K562 (cell line): Measurements from ENCODE around the gene YAP1. TPM values are rescaled to one million over a fixed set of nuclear protein-coding genes. Genes with fewer than 3 reads are reported as not detected.

Experiments
- ATAC-seq: fragments of 200-7000 bp; cut with Tn5 transposase; 3 replicates; pipeline ENCODE4 v1.9.1; 2020; ENCODE audit warnings: moderate library complexity
- BruUV-seq: library from RNA; stranded (reverse); fragments of 400-500 nt; replicated peaks from 2 replicates; lab custom pipeline; 2021; lab: Mats Ljungman, UMichigan
- CTCF ChIA-PET: fragments of 300-600 bp; formaldehyde crosslinking; extraction: SDS; loops from one replicate; lab custom pipeline; 2021; ENCODE audit warnings: low intra/inter-chr PET ratio; lab: Yijun Ruan, JAX
- POLR2A ChIA-PET: fragments of 300-600, 350-650 bp; sonication (Branson Sonifier 250); formaldehyde crosslinking; extraction: SDS; loops from one replicate; lab custom pipeline; 2021; ENCODE audit warnings: antibody characterized with exemption, inconsistent platforms; lab: Yijun Ruan, JAX
- DNase-seq, 4 experiments: peaks; one replicate each; pipeline versions ENCODE4 v3.0.0 to v3.0.0-alpha.2; 2011 to 2018; ENCODE audit warnings: low spot score in 3 of 4, mixed read lengths in 3 of 4; ENCODE audit errors: extremely low read depth in 1 of 4
- FAIRE-seq: peaks from 2 replicates; lab custom pipeline; 2011; peaks lifted over from hg19 to GRCh38; lab: Jason Lieb, UNC
- H2AFZ ChIP-seq: 2 replicates; pipeline ENCODE4 v1.6.0; 2011; ENCODE audit warnings: low read depth, low read length, control low read depth, inconsistent platforms
- H3K27ac ChIP-seq: fragments of 200-600 bp; 3 replicates; pipeline ENCODE4 v1.8.0; 2011; ENCODE audit warnings: low read depth, mild to moderate bottlenecking, control low read depth, inconsistent platforms, low read length, moderate library complexity, mixed read lengths; ENCODE audit errors: extremely low read depth
- H3K27me3 ChIP-seq, 2 experiments: fragments of 300-600 bp in 1 of 2; 2 replicates in 1 of 2; 3 replicates in 1 of 2; pipeline versions ENCODE4 v1.6.0 to v1.8.0; 2011; ENCODE audit warnings: inconsistent platforms in 2 of 2, low read length in 2 of 2, mild to moderate bottlenecking in 1 of 2, mixed read lengths in 1 of 2, moderate library complexity in 1 of 2; ENCODE audit not compliant: control insufficient read depth in 2 of 2, insufficient read depth in 2 of 2
- H3K36me3 ChIP-seq: fragments of 300-600 bp; 3 replicates; pipeline ENCODE4 v1.8.0; 2011; ENCODE audit warnings: mild to moderate bottlenecking, low read length, inconsistent platforms; ENCODE audit not compliant: control insufficient read depth, insufficient read depth
- H3K4me1 ChIP-seq, 2 experiments: fragments of 200-600 bp in 1 of 2; replicated peaks in 1 of 2; 2 replicates in 1 of 2; 3 replicates in 1 of 2; pipeline versions ENCODE4 v1.5.1 to v1.8.0; 2011; ENCODE audit warnings: inconsistent platforms in 2 of 2, low read length in 2 of 2, mild to moderate bottlenecking in 1 of 2, mixed read lengths in 1 of 2, moderate library complexity in 1 of 2; ENCODE audit not compliant: control insufficient read depth in 2 of 2, insufficient read depth in 2 of 2
- H3K4me2 ChIP-seq: 2 replicates; pipeline ENCODE4 v1.6.1; 2011; ENCODE audit warnings: low read length, control low read depth, inconsistent platforms, mixed read lengths; ENCODE audit not compliant: insufficient read depth
- H3K4me3 ChIP-seq: fragments of 200-600 bp; sonication (generic), shearing (Covaris generic); 2 replicates; pipeline ENCODE4 v1.5.1; 2016; ENCODE audit warnings: control low read depth, inconsistent platforms
- H3K79me2 ChIP-seq: fragments of 200-600 bp; 3 replicates; pipeline ENCODE4 v1.8.0; 2011; ENCODE audit warnings: low read length, inconsistent platforms; ENCODE audit not compliant: control insufficient read depth, insufficient read depth
- H3K9ac ChIP-seq, 2 experiments: 2 replicates each; pipeline versions ENCODE4 v1.6.0 to v1.6.1; 2011; ENCODE audit warnings: low read depth in 2 of 2, low read length in 2 of 2, control low read depth in 1 of 2, inconsistent platforms in 1 of 2, mild to moderate bottlenecking in 1 of 2, mixed read lengths in 1 of 2; ENCODE audit not compliant: insufficient read depth in 1 of 2
- H3K9me1 ChIP-seq: one replicate; pipeline ENCODE4 v1.6.0; 2011; ENCODE audit warnings: inconsistent platforms, mild to moderate bottlenecking, low read length, moderate library complexity; ENCODE audit not compliant: control insufficient read depth, insufficient read depth
- H3K9me3 ChIP-seq: replicated peaks from 2 replicates; pipeline ENCODE4 v1.5.1; 2011; ENCODE audit warnings: low read depth, low read length, inconsistent platforms; ENCODE audit not compliant: control insufficient read depth, insufficient read depth
- H4K20me1 ChIP-seq: replicated peaks from 2 replicates; pipeline ENCODE4 v1.6.1; 2011; ENCODE audit warnings: low read length, inconsistent platforms, mixed read lengths; ENCODE audit not compliant: control insufficient read depth, insufficient read depth
- CSDE1 ChIP-seq, 2 experiments: fragments of 450-650 bp; IDR thresholded peaks; 2 replicates each; pipeline ENCODE4 v1.6.1; 2016; ENCODE audit warnings: mild to moderate bottlenecking in 1 of 2
- NR0B1 ChIP-seq: fragments of 450-650 bp; IDR thresholded peaks from one replicate; pipeline ENCODE4 v1.6.1; 2018; ENCODE audit warnings: mild to moderate bottlenecking, moderate library complexity; ENCODE audit not compliant: partially characterized antibody
- NR1H2 ChIP-seq: sonication (generic); formaldehyde crosslinking; IDR thresholded peaks from 2 replicates; pipeline ENCODE4 v1.4.0; 2020; ENCODE audit warnings: mild to moderate bottlenecking, missing genetic modification reagents
- RAD21 ChIP-seq, 2 experiments: fragments of 250-450 bp in 1 of 2; fragments of 450-650 bp in 1 of 2; sonication (Bioruptor Pico) in 1 of 2; formaldehyde crosslinking in 1 of 2; IDR thresholded peaks in 1 of 2; conservative IDR thresholded peaks in 1 of 2; 2 replicates each; pipeline versions ENCODE4 v1.4.0 to v1.8.0; 2020 to 2022; ENCODE audit warnings: mild to moderate bottlenecking in 2 of 2, moderate library complexity in 1 of 2
- RBM14 ChIP-seq: fragments of 200-400 bp; formaldehyde crosslinking; IDR thresholded peaks from 2 replicates; pipeline ENCODE4 v1.6.1; 2018; ENCODE audit warnings: low read depth, mild to moderate bottlenecking, low read length, moderate library complexity, borderline replicate concordance; ENCODE audit not compliant: insufficient read depth
- SOX6 ChIP-seq: fragments of 450-650 bp; IDR thresholded peaks from 2 replicates; pipeline ENCODE4 v1.6.1; 2014; ENCODE audit warnings: mild to moderate bottlenecking
- XRCC4 ChIP-seq: IDR thresholded peaks from one replicate; pipeline ENCODE4 v1.6.1; 2011; ENCODE audit not compliant: insufficient read depth, insufficient read length; ENCODE audit errors: extremely low read depth
- ZNF24 ChIP-seq: fragments of 450-650 bp; IDR thresholded peaks from 2 replicates; pipeline ENCODE4 v1.6.1; 2016
- WGBS: fragments of 100-300 bp; shearing (Covaris generic); methylation state at CpG from one replicate; pipeline ENCODE4 v1.1.6; 2016; ENCODE audit warnings: low coverage, mixed read lengths; ENCODE audit not compliant: insufficient coverage; ENCODE audit errors: missing lambda C conversion rate; 5-methylcytosine and 5-hydroxymethylcytosine counted together
- in situ Hi-C: fragments of 300-500 bp; cut with MboI; formaldehyde crosslinking; loops from 4 replicates; pipeline ENCODE4 v1.15.0; 2018; ENCODE audit warnings: inconsistent platforms, mixed read lengths
- intact Hi-C: fragments of 100-400 bp; cut with micrococcal nuclease; formaldehyde crosslinking; loops from 2 replicates; pipeline ENCODE4 v1.14.2; 2022
- polyA plus RNA-seq, 8 experiments: library from polyadenylated mRNA; depleted of rRNA in 4 of 8; stranded (reverse) in 5 of 8; unstranded in 3 of 8; fragments of >200 nt; fragmentation: Nextera tagmentation in 2 of 8; fragmentation: Illumina TruSeq in 1 of 8; extraction: Ambion mirVana in 2 of 8; extraction: Trizol in 1 of 8; gene quantifications; 2 replicates each; pipeline versions ENCODE4 v1.2.1 to v1.2.3, GENCODE V29; 2011 to 2014; ENCODE audit warnings: inconsistent platforms in 1 of 8, missing spikeins in 1 of 8
- total RNA-seq, 7 experiments: library from RNA; depleted of rRNA in 6 of 7; stranded (reverse); fragments of >200 nt in 6 of 7; fragmentation: Illumina TruSeq in 2 of 7; extraction: Trizol in 2 of 7; gene quantifications; 2 replicates each; pipeline versions ENCODE4 v1.2.1 to v1.2.3, GENCODE V29; 2011 to 2021; ENCODE audit warnings: low replicate concordance in 1 of 7
- TF ChIP-seq, protein P1 (sequence below): fragments of 250-450 bp; sonication (Bioruptor Pico); IDR thresholded peaks from 2 replicates; pipeline ENCODE4 v1.9.0; 2021; ENCODE audit warnings: mild to moderate bottlenecking
- TF ChIP-seq, protein P2 (sequence below): fragments of 450-650 bp; IDR thresholded peaks from 2 replicates; pipeline ENCODE4 v1.6.1; 2016; ENCODE audit warnings: low read depth, mild to moderate bottlenecking, moderate library complexity

YAP1 gene
- total and polyA plus RNA-seq, 9 of the 15 experiments (the other 6 are each of a cell fraction or from before 2014, with no cell fraction given) = 0.18 TPM; not detected in 8

GRCh38 chr11:102061276-102061675, 49.0 kb upstream of the YAP1 start:
- ChIA-PET POLR2A (no interaction called here), CTCF (no interaction called here)
- WGBS = 0% methylated on average over 2 of the region's 2 CpGs
- peak in 1 of 4 experiments; percentile 2 for DNase-seq
- no peak for ATAC-seq
- Histone ChIP-seq H3K27ac (no peak overlapping the region), H4K20me1 (no peaks in the 10 kb centered on the region), H3K9me3 (no peaks in the 10 kb centered on the region), H3K27me3 (peaks cover 0 to 5% of the 10 kb centered on the region in 2 experiments; a peak in 1 of 5 replicates), H3K4me2 (no peak overlapping the region), H2AFZ (no peak overlapping the region), H3K9ac (no peak overlapping the region)
- intact Hi-C loops = no loop called here
- FAIRE-seq = no peak
- TF ChIP-seq, protein P1, sequence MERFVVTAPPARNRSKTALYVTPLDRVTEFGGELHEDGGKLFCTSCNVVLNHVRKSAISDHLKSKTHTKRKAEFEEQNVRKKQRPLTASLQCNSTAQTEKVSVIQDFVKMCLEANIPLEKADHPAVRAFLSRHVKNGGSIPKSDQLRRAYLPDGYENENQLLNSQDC (CRISPR knock-in tag) = no peak
- no peak for TF ChIP-seq CSDE1 (IDR thresholded peaks at IDR 0.05)
- TF ChIP-seq, protein P2, sequence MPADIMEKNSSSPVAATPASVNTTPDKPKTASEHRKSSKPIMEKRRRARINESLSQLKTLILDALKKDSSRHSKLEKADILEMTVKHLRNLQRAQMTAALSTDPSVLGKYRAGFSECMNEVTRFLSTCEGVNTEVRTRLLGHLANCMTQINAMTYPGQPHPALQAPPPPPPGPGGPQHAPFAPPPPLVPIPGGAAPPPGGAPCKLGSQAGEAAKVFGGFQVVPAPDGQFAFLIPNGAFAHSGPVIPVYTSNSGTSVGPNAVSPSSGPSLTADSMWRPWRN = no peak
- TF ChIP-seq SOX6 = no peak
- no peak for TF ChIP-seq XRCC4
- no peak for TF ChIP-seq NR0B1
- no peak for TF ChIP-seq ZNF24
- TF ChIP-seq RAD21 (CRISPR knock-in tag; conservative IDR thresholded peaks at IDR 0.05 in 1 of 2, IDR thresholded peaks at IDR 0.05 in 1 of 2) = no peak
- no peak for TF ChIP-seq RBM14
- no peak for TF ChIP-seq NR1H2
- TF ChIP-seq, all 486 proteins: peak for 0
- Histone ChIP-seq H3K4me3 (no peak overlapping the region), H3K79me2 (no peaks in the 10 kb centered on the region), H3K9me1 (no peaks in the 10 kb centered on the region), H3K36me3 (no peaks in the 10 kb centered on the region), H3K4me1 (no peaks in the 10 kb centered on the region)
- in situ Hi-C loops = no loop called here
- BruUV-seq = no TSS peak
